SK-N-SH (cell line): Measurements from ENCODE around the gene GSTO1.

ENCODE experiments used
- EZH2phosphoT487 ChIP-seq: fragments of 200-600 bp; sonication (generic); IDR thresholded peaks from 2 replicates; pipeline ENCODE4 v1.6.1; 2017; ENCODE audit warnings: low read depth, mixed run types, mild to moderate bottlenecking, antibody characterized with exemption, moderate library complexity, borderline replicate concordance
- JUND ChIP-seq: IDR thresholded peaks from 2 replicates; pipeline ENCODE4 v1.4.0; 2012
- POLR2AphosphoS5 ChIP-seq: IDR thresholded peaks from 2 replicates; pipeline ENCODE4 v1.6.1; 2012; ENCODE audit warnings: low read depth, low read length
- SMC3 ChIP-seq: IDR thresholded peaks from 2 replicates; pipeline ENCODE4 v1.6.1; 2012; ENCODE audit warnings: low read depth, low read length, improper control_type of control experiment
- TCF12 ChIP-seq: IDR thresholded peaks from 2 replicates; pipeline ENCODE4 v1.4.0; 2012
- TEAD4 ChIP-seq: IDR thresholded peaks from 2 replicates; pipeline ENCODE4 v1.4.0; 2012; ENCODE audit warnings: mild to moderate bottlenecking, borderline replicate concordance; ENCODE audit not compliant: insufficient read depth
- TF ChIP-seq, protein P1 (sequence below): IDR thresholded peaks from 2 replicates; pipeline ENCODE4 v1.4.0; 2012; ENCODE audit warnings: low read depth
- TF ChIP-seq, protein P2 (sequence below): fragments of 150-350 bp; IDR thresholded peaks from 2 replicates; pipeline ENCODE4 v1.6.1; 2017; ENCODE audit warnings: antibody characterized with exemption, low read length, low read depth, borderline replicate concordance
- TF ChIP-seq, protein P3 (sequence below): fragments of 200-600 bp; sonication (generic); IDR thresholded peaks from 2 replicates; pipeline ENCODE4 v1.6.1; 2017; ENCODE audit warnings: antibody characterized with exemption, mild to moderate bottlenecking, moderate library complexity

DNA sequence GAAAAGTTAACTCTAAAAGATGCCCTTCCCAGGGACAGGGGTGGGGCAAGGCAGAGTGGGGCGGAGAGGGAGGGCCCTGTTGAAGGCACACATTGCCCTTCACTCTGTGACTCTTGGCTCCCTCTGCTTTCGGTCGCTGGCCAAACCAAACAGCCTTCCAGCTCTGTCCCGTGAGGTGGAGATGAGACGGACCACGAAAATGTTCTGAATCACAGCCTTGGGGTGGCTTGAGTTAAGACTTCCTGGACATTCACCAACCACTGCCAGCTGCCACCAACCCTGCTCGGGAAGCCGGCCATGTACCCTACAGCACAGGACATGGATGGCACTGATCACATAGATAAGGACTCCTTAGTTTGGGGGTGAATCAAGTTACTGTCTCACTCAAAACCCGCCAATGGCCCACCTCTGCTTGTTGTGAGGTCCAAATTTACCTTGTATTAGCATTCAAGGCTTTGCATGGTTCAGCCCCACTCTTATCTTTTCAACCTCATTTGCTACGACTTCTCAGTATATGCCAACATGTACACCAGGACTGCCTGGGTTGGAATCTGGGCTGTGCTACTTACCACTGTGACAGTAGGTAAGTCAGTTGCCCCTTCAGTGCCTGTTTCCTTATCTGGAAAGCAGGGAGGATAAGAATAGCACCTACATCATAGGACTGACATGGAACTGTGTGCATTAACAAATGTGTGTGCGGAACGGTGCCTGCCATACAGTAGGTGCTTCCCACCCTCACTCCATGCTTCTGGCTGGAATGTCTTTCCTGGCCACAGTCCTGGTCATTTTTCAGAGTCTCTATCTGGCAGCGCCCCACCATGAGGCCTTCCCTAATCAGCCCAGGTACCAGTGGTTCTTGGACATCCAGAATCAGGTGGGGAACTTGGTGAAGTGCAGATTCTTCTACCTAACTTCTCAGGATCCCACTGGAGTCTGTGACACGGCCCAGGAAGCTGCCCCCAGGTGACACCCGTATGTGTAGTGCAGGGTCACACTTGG is 55.6 kb downstream of the GSTO1 start:
- no peak for TF ChIP-seq EZH2phosphoT487
- TF ChIP-seq, protein P1, sequence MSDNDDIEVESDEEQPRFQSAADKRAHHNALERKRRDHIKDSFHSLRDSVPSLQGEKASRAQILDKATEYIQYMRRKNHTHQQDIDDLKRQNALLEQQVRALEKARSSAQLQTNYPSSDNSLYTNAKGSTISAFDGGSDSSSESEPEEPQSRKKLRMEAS = no peak
- no peak for TF ChIP-seq POLR2AphosphoS5
- TF ChIP-seq, protein P2, sequence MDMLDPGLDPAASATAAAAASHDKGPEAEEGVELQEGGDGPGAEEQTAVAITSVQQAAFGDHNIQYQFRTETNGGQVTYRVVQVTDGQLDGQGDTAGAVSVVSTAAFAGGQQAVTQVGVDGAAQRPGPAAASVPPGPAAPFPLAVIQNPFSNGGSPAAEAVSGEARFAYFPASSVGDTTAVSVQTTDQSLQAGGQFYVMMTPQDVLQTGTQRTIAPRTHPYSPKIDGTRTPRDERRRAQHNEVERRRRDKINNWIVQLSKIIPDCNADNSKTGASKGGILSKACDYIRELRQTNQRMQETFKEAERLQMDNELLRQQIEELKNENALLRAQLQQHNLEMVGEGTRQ = no peak
- TF ChIP-seq, protein P3, sequence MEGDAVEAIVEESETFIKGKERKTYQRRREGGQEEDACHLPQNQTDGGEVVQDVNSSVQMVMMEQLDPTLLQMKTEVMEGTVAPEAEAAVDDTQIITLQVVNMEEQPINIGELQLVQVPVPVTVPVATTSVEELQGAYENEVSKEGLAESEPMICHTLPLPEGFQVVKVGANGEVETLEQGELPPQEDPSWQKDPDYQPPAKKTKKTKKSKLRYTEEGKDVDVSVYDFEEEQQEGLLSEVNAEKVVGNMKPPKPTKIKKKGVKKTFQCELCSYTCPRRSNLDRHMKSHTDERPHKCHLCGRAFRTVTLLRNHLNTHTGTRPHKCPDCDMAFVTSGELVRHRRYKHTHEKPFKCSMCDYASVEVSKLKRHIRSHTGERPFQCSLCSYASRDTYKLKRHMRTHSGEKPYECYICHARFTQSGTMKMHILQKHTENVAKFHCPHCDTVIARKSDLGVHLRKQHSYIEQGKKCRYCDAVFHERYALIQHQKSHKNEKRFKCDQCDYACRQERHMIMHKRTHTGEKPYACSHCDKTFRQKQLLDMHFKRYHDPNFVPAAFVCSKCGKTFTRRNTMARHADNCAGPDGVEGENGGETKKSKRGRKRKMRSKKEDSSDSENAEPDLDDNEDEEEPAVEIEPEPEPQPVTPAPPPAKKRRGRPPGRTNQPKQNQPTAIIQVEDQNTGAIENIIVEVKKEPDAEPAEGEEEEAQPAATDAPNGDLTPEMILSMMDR = no peak
- TF ChIP-seq JUND = no peak
- no peak for TF ChIP-seq SMC3
- TF ChIP-seq TCF12 = peak; percentile 47; the same call in 1 of the 2 replicates
- no peak for TF ChIP-seq TEAD4
